Measurements from ENCODE around the gene NIPAL3. TPM values are rescaled to one million over a fixed set of nuclear protein-coding genes. Genes with fewer than 3 reads are reported as not detected.
"Not testable (repeated sequence)": the region's sequence is repeated elsewhere in the genome, so short reads cannot be mapped to it uniquely, and the experiment has no call there.

NIPAL3 gene
- total RNA-seq, 1 donor from 2014 or later = 2.4 TPM

DNA sequence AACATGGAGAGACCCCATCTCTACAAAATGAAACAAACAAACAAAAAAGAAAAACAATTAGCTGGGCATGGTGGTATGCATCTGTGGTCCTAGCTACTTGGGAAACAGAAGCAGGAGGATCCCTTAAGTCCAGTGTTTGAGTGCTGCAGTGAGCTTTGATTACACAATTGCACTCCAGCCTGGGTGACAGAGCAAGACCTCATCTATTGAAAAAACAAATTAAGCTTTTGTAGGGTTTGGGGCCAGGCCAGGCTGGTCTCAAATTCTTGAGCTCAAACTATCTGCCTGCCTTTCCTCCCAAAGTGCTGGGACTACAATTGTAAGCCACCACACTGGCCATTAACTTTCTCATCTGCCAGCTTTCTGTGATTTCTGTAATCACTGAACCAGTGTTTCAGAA, 27.2 kb downstream of the NIPAL3 start:
- TF ChIP-seq, protein P1, sequence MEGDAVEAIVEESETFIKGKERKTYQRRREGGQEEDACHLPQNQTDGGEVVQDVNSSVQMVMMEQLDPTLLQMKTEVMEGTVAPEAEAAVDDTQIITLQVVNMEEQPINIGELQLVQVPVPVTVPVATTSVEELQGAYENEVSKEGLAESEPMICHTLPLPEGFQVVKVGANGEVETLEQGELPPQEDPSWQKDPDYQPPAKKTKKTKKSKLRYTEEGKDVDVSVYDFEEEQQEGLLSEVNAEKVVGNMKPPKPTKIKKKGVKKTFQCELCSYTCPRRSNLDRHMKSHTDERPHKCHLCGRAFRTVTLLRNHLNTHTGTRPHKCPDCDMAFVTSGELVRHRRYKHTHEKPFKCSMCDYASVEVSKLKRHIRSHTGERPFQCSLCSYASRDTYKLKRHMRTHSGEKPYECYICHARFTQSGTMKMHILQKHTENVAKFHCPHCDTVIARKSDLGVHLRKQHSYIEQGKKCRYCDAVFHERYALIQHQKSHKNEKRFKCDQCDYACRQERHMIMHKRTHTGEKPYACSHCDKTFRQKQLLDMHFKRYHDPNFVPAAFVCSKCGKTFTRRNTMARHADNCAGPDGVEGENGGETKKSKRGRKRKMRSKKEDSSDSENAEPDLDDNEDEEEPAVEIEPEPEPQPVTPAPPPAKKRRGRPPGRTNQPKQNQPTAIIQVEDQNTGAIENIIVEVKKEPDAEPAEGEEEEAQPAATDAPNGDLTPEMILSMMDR (conservative IDR thresholded peaks at IDR 0.05) = no peak
- Mint-ChIP-seq H3K36me3 (ENCODE audit: low read depth) (no peaks in the 10 kb centered on the region), H3K9me3 (peaks cover 4% of the 10 kb centered on the region), H3K27ac (ENCODE audit: unreplicated experiment) (no peak overlapping the region), H3K4me3 (no peak overlapping the region), H3K4me1 (peaks cover 30% of the 10 kb centered on the region), H3K27me3 (ENCODE audit: low read depth) (peaks cover 3% of the 10 kb centered on the region)
- DNase-seq (ENCODE audit: low read depth, low spot score) = no peak

DNA sequence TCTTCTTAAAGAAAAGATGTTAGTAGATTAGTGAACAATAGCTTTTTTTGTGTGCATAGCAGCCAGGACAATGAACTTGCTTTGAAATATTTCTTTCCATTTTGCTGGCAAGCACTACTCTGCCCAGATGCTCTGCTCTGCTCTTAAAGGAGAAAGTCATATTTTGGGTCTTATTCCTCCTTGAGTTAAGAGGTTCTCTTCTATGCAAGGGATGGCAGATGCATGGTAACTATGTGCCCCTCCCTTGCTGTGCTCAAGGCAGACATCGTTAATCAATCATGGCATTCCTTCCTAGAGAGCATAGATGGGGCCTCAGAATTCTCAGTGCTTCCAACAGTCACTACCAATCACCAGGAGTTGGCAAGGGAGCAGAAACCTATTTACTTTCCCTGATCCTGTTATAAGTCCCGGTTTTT, 27.6 kb downstream of the NIPAL3 start:
- Mint-ChIP-seq H3K27me3 (ENCODE audit: low read depth) (peaks cover 3% of the 10 kb centered on the region), H3K4me3 (no peak overlapping the region), H3K36me3 (ENCODE audit: low read depth) (no peaks in the 10 kb centered on the region), H3K9me3 (peaks cover 4% of the 10 kb centered on the region), H3K27ac (ENCODE audit: unreplicated experiment) (no peak overlapping the region), H3K4me1 (peaks cover 25% of the 10 kb centered on the region)
- TF ChIP-seq, protein P1 (conservative IDR thresholded peaks at IDR 0.05) = no peak
- no peak for DNase-seq (ENCODE audit: low read depth, low spot score)

DNA sequence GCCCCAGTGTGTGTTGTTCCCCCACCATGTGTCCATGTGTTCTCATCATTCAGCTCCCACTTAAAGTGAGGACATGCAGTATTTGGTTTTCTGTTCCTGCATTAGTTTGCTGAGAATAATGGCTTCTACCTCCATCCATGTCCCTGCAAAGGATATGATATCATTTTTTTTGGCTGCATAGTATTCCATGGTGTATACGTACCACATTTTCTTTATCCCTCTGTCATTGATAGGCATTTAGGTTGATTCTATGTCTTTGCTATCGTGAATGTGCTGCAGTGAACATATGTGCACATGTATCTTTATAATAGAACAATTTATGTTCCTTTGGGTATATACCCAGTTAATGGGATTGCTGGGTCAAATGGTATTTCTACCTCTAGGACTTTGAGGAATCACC, 30.8 kb downstream of the NIPAL3 start:
- DNase-seq (ENCODE audit: low read depth, low spot score); H3K4me3 Mint-ChIP-seq: not testable (repeated sequence)
- H3K4me1 Mint-ChIP-seq = peaks cover 14% of the 10 kb centered on the region

DNA sequence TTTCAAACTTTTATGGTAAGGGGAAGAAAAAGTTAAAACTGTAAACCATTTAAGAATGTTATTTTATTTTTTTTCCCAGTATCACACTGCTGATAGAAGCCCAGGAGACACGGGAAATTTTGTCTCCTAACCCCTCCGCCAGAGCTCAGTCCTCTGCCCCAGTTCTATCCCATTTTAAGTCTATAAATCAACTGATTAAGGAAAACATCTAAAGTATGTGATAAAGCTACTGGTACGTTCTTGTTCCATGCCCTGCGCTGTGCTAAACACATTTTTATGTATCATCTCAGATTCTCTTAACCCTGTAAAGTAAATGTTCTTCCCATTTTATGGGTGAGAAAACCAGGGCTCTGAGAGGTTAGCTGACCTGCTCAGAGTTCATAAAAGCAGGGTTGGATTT, 34.7 kb downstream of the NIPAL3 start:
- no peak overlapping the region for H3K27ac Mint-ChIP-seq (ENCODE audit: unreplicated experiment)
- no peaks in the 10 kb centered on the region for H3K36me3 Mint-ChIP-seq (ENCODE audit: low read depth)
- H3K27me3 Mint-ChIP-seq (ENCODE audit: low read depth) = no peaks in the 10 kb centered on the region
- H3K9me3 Mint-ChIP-seq = peaks cover 4% of the 10 kb centered on the region
- TF ChIP-seq, protein P1 (conservative IDR thresholded peaks at IDR 0.05) = no peak
- DNase-seq (ENCODE audit: low read depth, low spot score) = no peak
- no peaks in the 10 kb centered on the region for H3K4me1 Mint-ChIP-seq
- no peak overlapping the region for H3K4me3 Mint-ChIP-seq

More for the DNA sequence above, 30.8 kb downstream of the NIPAL3 start:
- H3K9me3 Mint-ChIP-seq; H3K27me3 Mint-ChIP-seq (ENCODE audit: low read depth); H3K27ac Mint-ChIP-seq (ENCODE audit: unreplicated experiment); H3K36me3 Mint-ChIP-seq (ENCODE audit: low read depth): not testable (repeated sequence)

DNA sequence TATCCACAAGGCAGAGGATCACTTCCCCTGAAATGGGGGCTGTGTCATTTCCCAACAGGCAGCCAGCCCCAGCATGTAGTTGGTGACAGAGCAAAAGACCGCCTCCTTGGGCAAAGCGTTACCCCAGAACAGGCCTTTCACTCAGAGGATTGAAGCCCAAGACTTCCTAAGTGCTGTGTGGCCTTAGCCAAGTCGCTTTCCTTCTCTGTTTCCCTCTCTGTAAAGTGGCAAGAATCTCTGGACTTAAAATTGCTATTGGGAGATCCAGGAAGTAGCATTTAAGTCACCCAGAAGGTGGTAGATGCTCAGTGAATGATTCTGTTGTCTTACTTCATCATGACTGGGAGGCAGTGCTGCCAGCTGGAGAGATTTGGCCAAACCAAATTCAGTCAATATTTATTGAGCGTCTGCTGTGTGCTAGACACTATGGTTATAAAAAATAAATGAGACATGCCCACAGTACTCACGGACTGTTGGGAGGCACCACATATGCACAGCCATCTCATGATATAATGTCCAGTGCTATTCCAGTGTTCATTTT, 35.3 kb downstream of the NIPAL3 start:
- Mint-ChIP-seq H3K27me3 (ENCODE audit: low read depth) (no peaks in the 10 kb centered on the region), H3K36me3 (ENCODE audit: low read depth) (no peaks in the 10 kb centered on the region), H3K9me3 (peaks cover 4% of the 10 kb centered on the region), H3K4me1 (no peaks in the 10 kb centered on the region), H3K4me3 (no peak overlapping the region), H3K27ac (ENCODE audit: unreplicated experiment) (no peak overlapping the region)
- TF ChIP-seq, protein P1 (conservative IDR thresholded peaks at IDR 0.05) = no peak
- DNase-seq (ENCODE audit: low read depth, low spot score) = no peak

DNA sequence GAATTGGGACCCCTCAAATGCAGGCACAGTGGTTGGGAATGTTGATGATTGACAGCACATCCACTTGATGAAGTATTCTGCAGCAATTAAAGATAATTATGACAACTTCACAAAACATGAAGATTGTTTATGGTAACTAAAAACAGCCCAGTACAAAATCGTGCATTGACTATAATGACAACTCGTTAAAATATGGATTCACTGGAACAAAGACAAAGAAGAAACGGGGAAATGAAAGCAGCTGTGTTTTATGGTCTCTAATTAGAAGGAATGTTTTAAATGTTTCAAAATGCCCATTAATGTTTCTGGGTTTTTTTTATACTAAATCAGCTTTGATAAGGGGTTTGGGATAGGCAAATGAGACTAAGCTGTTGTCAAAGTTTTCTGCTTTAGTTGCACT, 36.1 kb downstream of the NIPAL3 start:
- no peaks in the 10 kb centered on the region for H3K27me3 Mint-ChIP-seq (ENCODE audit: low read depth)
- H3K4me3 Mint-ChIP-seq = no peak overlapping the region
- H3K9me3 Mint-ChIP-seq = peaks cover under 1% of the 10 kb centered on the region
- H3K27ac Mint-ChIP-seq (ENCODE audit: unreplicated experiment) = no peak overlapping the region
- no peaks in the 10 kb centered on the region for H3K4me1 Mint-ChIP-seq
- DNase-seq (ENCODE audit: low read depth, low spot score) = no peak
- TF ChIP-seq, protein P1 (conservative IDR thresholded peaks at IDR 0.05) = no peak
- no peaks in the 10 kb centered on the region for H3K36me3 Mint-ChIP-seq (ENCODE audit: low read depth)
